HG03520 (cell line): Measurements from ENCODE around the gene LRP3.
A peak's percentile ranks its signal among the peaks of the same experiment; 100 is the strongest.

ENCODE experiments used
- ATAC-seq: cut with Tn5 transposase; IDR thresholded peaks from one replicate; pipeline ENCODE4 v1.9.1; 2021; ENCODE audit warnings: mild to moderate bottlenecking, moderate library complexity; ENCODE audit not compliant: unreplicated experiment

LRP3 gene

GRCh38 chr19:33235269-33235995 is 41.3 kb downstream of the LRP3 start:
- peak; percentile 92 for ATAC-seq

DNA sequence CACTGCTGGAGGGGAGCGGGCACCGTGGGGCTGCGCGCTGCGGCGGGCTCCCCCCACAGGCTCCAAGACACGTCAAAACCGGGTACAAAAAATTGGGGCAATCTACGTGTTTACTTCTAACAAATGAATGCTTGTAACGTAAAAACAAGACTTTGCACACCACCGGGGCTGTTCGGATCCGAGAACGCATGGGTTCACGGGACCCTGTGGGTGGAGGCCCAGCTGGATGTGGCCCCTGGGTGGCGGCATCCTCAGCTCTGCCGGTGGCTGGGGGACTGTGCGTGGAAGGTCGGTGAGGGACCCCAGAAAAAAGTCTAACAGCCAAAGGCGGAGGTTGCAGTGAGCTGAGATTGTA is 41.8 kb downstream of the LRP3 start:
- ATAC-seq, result no peak

GRCh38 chr19:33236696-33237390 is 42.7 kb downstream of the LRP3 start:
- ATAC-seq, result no peak

- no peak for ATAC-seq
Measured at GRCh38 chr19:33238481-33239149, 44.5 kb downstream of the LRP3 start.

GRCh38 chr19:33239223-33239975 is 45.3 kb downstream of the LRP3 start:
- no peak for ATAC-seq

DNA sequence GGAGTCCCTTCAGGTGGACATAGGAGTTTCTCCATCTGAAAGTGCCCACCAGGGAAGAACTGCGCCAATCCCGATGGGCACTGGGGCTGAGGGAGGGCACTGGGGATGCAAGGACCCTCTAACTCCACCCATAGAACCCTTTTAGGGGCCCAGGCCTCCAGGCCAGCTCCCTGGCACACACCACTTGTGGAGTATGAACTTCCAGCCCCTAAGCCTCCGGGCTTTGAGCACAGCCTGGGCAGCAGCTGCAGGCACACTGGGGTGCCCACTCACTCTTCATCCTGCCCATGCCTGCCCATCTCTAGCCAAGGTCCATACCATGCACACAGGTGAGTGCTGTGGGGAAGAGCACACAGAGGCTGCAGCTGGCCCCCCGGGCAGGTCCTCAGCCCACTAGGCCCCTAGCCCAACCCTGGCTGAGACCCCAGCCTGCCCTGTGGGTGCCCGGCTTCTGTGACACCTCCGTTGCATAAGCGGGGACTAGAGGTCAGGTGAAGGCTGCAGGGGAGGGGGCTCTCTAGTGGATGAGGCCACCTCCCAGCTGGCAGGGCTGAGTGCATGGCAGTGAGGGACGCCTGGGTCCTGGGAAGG is 46.1 kb downstream of the LRP3 start:
- ATAC-seq, result no peak

- ATAC-seq, result no peak
Measured at GRCh38 chr19:33241091-33241529, 47.0 kb downstream of the LRP3 start.

DNA sequence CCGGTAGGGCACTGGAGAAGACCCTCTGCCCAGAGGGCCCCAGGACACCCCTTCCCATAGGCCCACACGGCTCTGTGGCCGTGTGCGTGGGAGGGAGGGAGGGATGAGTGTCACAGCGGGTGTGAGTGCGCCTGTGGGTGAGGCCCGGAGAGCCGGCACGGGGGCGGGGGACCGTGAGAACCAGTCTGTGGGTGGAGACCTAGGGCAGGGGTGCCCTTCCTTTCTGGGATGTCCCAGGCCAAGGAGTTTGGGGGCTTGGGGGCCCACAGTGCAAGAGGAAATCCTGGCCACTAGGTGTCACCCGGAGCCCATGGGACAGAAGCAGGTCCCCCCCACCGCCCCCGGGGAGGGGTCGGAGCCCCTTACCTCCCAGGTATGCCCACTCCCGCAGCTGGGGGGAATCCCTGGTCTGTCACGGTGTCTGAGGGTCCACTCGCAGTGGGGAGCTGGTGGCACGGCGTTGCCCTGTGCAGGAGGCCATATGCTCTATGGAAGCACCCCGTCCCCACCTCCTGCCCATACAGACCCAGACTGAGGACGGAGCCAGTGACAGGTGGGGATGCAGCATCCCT is 47.5 kb downstream of the LRP3 start:
- no peak for ATAC-seq

GRCh38 chr19:33242131-33242530 is 48.0 kb downstream of the LRP3 start:
- ATAC-seq, result no peak

- ATAC-seq, result no peak
Measured at GRCh38 chr19:33242911-33243310, 48.8 kb downstream of the LRP3 start.

DNA sequence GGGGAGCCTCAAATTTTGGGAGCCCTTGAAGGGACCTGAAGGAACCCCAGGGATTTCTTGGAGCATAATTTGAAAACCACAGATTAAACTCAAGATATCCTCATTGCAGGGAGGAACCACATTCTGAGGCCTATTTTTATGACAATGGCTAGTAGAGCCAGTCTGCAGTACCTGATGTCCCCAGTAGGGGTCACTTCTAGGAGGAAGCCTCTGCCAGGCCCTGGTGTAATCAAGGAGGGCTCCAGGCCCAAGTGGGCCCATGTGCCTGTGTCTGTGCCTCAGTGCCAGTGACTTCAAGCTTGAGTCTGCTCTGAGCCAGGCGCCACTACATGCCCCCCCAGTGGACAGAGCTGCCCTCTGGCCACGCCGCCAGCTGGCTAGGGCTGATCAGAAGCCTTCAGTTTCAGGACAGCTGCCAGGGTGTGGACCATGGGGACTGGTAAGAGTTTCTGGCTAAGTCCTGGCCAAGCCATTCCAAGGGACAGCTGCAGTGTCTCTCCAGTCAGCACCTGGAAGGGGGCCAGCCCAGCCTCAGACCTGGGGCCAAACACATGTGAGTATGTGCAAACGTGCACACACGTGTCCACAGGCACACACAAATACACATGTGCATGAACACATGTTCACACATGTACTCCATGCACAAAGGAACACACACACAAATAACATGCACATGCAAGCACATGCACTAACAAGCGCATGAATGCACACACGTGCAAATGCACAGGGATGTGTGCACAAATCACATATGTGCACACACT is 52.0 kb downstream of the LRP3 start:
- ATAC-seq, result no peak

GRCh38 chr19:33246709-33247440 is 52.7 kb downstream of the LRP3 start:
- ATAC-seq, result no peak

GRCh38 chr19:33247441-33247819 is 53.3 kb downstream of the LRP3 start:
- ATAC-seq, result no peak

GRCh38 chr19:33248104-33248503 is 54.0 kb downstream of the LRP3 start:
- ATAC-seq, result no peak

DNA sequence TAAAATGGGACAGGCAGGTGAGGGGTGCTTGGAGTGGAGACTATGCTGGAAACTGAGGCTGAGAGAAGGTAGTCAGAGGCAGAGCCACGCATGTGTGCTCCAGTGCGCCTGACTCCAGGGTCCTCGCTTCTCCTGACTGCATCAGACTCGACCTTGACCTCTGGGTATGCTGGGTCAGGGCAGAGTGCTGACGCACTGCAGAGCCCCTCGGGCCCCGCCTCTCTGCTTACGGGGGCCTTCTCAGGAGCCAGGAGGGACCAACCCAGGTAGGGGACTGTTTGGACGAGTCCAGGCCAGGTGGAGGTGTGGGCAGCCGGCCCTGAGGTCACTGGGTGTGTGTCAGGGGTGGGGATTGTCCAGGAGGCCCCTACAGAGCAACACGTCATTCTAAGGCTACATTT is 54.4 kb downstream of the LRP3 start:
- no peak for ATAC-seq

DNA sequence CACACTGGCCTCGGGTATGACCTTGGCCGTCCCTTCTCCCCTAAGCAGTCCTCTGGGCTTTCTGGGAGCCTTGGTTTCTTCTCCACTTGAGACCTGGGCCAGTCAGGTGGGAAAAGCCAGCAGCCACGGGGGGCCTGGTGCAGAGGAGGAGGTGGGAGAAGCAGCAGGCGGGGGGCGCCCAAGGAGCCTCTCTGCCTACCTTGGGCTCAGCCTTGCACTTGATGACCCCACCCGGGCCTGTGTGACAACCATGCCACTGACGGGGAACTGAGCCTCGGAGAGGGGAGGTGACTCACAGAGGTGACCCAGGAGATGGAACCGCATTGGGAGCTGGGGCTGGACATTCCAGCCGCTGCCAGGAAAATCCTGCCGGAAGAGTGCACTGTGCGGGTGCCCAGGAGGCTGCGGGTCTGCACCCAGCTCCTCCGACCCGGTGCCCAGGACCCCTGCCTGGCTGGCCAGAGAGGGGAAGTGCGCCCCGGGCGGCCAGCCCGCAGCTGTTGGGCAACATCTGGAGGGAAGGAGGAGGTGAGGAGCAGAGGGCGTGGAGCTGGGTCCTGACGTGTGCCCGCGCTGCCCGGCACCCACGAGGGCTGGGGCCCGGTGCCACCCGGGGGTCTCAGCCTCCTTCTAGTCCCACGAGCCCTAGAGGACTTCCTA is 55.0 kb downstream of the LRP3 start:
- no peak for ATAC-seq

DNA sequence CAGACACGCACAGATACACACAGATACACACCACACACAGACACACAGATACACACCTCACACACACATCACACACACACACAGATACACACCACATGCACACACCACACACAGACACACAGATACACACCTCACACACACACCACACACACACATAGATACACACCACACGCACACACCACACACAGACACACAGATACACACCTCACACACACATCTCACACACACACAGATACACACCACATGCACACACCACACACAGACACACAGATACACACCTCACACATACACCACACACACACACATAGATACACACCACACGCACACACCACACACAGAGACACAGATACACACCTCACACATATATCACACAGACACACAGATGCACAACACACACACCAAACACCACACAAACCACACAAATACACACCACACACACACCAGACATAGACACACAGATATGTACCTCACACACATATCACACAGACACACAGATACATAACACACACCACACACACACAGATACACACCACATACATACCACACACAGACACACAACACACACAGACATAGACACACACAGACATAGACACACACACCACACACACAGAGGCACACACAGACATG is 55.7 kb downstream of the LRP3 start:
- ATAC-seq, result no peak

DNA sequence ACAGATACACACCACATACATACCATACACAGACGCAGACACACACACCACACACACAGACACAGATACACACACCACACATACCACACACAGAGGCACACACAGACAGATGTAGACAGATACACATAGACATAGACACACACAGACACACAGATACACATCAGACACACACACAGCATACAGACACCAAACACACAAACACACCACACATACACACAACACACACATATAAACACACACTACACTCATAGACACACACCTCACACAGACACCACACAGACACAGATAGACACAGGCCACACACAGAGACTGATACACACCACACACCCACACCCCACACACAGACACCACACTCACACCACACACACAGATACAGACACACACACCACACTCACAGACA is 56.4 kb downstream of the LRP3 start:
- ATAC-seq, result no peak
